HepG2 (cell line): ENCODE measurements around the gene TCOF1. TPM values are rescaled to one million over a fixed set of nuclear protein-coding genes. Genes with fewer than 3 reads are reported as not detected.

ENCODE experiments used
- GTF2F1 ChIP-seq: fragments of 150-350 bp; IDR thresholded peaks from 2 replicates; pipeline ENCODE4 v1.6.1; 2014; ENCODE audit warnings: low read length
- GTF3A ChIP-seq: sonication (generic); formaldehyde crosslinking; conservative IDR thresholded peaks from 2 replicates; pipeline ENCODE4 v1.4.0; 2020; ENCODE audit warnings: mild to moderate bottlenecking, missing genetic modification reagents
- KLF11 ChIP-seq: IDR thresholded peaks from 2 replicates; pipeline ENCODE4 v1.6.1; 2016; ENCODE audit warnings: missing compliant biosample characterization
- ONECUT2 ChIP-seq: sonication (generic); formaldehyde crosslinking; IDR thresholded peaks from 2 replicates; pipeline ENCODE4 v1.4.0; 2020; ENCODE audit warnings: missing genetic modification reagents
- SALL2 ChIP-seq: sonication (generic); formaldehyde crosslinking; IDR thresholded peaks from 2 replicates; pipeline ENCODE4 v1.8.1; 2023; ENCODE audit warnings: mild to moderate bottlenecking, missing genetic modification reagents, inconsistent platforms
- ZNF747 ChIP-seq: sonication (generic); formaldehyde crosslinking; IDR thresholded peaks from 2 replicates; pipeline ENCODE4 v1.8.1; 2023; ENCODE audit warnings: missing genetic modification reagents, mild to moderate bottlenecking, borderline replicate concordance
- polyA plus RNA-seq, 8 experiments: library from polyadenylated mRNA; depleted of rRNA in 3 of 8; stranded (reverse) in 7 of 8; unstranded in 1 of 8; fragments of >200 nt; fragmentation: Illumina TruSeq in 4 of 8; extraction: Trizol in 4 of 8; gene quantifications; 2 replicates each; pipeline versions ENCODE4 v1.2.1 to v1.2.3, GENCODE V29; 2011 to 2016; ENCODE audit warnings: low read depth in 4 of 8, missing spikeins in 1 of 8, mixed read lengths in 1 of 8; ENCODE audit not compliant: insufficient read depth in 1 of 8
- total RNA-seq, 5 experiments: library from RNA; depleted of rRNA; stranded (reverse); fragments of >200 nt; fragmentation: Illumina TruSeq; extraction: Trizol; gene quantifications; 2 replicates each; pipeline ENCODE4 v1.2.3, GENCODE V29; 2016; ENCODE audit warnings: low read depth in 1 of 5
- TF ChIP-seq, protein P1 (sequence below): sonication (generic); formaldehyde crosslinking; IDR thresholded peaks from 2 replicates; pipeline ENCODE4 v1.4.0; 2020; ENCODE audit warnings: missing genetic modification reagents, borderline replicate concordance
- TF ChIP-seq, protein P2 (sequence below): IDR thresholded peaks from 2 replicates; pipeline ENCODE4 v1.6.1; 2016; ENCODE audit warnings: control low read depth
- TF ChIP-seq, protein P3 (sequence below): sonication (generic); formaldehyde crosslinking; IDR thresholded peaks from 2 replicates; pipeline ENCODE4 v1.5.0; 2020; ENCODE audit warnings: mild to moderate bottlenecking, missing genetic modification reagents
- TF ChIP-seq, protein P4 (sequence below): IDR thresholded peaks from 2 replicates; pipeline ENCODE4 v1.6.1; 2016; ENCODE audit warnings: missing genetic modification reagents, missing compliant biosample characterization
- TF ChIP-seq, protein P5 (sequence below): sonication (generic); formaldehyde crosslinking; IDR thresholded peaks from 2 replicates; pipeline ENCODE4 v1.8.0; 2022; ENCODE audit warnings: mild to moderate bottlenecking, missing genetic modification reagents, borderline replicate concordance
- TF ChIP-seq, protein P6 (sequence below): sonication (generic); formaldehyde crosslinking; IDR thresholded peaks from 2 replicates; pipeline ENCODE4 v1.4.0; 2020; ENCODE audit warnings: missing genetic modification reagents
- TF ChIP-seq, protein P7 (sequence below): sonication (generic); formaldehyde crosslinking; IDR thresholded peaks from 2 replicates; pipeline ENCODE4 v1.5.1; 2020; ENCODE audit warnings: missing genetic modification reagents, mild to moderate bottlenecking, borderline replicate concordance

The TCOF1 gene
- total and polyA plus RNA-seq, 2 of the 13 experiments (the other 11 are each of a cell fraction or from before 2014, with no cell fraction given), result 10.1 to 41.6 TPM

DNA sequence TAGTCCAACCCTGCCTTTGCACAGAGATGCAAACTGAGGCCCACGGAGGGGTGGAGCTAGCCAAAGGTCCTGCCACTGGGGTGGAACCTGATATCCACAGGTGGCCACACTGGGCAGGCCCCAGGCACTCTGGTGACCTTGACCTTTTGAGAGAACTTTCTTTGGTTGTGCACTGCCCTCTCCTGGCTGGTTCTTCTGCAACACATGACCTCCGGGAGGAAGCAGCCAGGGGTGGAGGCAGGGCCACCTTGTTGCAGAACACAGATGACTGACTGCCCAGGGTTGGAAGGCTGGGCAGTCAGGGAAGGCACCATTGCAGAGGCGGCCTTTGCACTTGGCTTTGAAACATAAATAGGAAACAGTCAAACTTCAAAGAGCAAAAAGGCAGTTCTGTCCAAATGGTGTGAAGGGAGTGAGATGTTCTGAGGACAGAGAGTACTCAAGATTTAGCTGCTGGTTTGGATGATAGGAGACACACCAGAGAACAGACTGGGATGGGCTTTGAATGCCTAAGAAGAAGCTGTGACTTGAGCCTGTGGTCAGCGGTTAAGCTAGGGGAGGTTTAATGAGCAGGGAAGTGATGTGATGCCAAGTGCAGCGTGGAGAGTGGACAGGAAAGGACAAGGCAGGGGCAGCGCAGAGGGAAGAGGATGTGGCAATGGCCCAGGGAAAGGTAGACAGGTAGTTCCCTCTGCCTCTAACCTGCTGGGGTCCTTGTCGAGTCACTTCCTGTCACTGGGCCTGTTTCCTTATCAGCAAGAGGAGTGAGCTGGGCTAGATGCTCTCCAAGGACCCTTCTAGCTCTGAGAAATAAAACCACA, 6.8 kb upstream of the TCOF1 start (continued):
- TF ChIP-seq, protein P1, sequence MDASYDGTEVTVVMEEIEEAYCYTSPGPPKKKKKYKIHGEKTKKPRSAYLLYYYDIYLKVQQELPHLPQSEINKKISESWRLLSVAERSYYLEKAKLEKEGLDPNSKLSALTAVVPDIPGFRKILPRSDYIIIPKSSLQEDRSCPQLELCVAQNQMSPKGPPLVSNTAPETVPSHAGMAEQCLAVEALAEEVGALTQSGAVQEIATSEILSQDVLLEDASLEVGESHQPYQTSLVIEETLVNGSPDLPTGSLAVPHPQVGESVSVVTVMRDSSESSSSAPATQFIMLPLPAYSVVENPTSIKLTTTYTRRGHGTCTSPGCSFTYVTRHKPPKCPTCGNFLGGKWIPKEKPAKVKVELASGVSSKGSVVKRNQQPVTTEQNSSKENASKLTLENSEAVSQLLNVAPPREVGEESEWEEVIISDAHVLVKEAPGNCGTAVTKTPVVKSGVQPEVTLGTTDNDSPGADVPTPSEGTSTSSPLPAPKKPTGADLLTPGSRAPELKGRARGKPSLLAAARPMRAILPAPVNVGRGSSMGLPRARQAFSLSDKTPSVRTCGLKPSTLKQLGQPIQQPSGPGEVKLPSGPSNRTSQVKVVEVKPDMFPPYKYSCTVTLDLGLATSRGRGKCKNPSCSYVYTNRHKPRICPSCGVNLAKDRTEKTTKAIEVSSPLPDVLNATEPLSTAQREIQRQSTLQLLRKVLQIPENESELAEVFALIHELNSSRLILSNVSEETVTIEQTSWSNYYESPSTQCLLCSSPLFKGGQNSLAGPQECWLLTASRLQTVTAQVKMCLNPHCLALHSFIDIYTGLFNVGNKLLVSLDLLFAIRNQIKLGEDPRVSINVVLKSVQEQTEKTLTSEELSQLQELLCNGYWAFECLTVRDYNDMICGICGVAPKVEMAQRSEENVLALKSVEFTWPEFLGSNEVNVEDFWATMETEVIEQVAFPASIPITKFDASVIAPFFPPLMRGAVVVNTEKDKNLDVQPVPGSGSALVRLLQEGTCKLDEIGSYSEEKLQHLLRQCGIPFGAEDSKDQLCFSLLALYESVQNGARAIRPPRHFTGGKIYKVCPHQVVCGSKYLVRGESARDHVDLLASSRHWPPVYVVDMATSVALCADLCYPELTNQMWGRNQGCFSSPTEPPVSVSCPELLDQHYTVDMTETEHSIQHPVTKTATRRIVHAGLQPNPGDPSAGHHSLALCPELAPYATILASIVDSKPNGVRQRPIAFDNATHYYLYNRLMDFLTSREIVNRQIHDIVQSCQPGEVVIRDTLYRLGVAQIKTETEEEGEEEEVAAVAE (CRISPR knock-in tag), result peak; percentile 53; the same call in 1 of the 2 replicates
- peak; percentile 42; the same call in 1 of the 2 replicates for TF ChIP-seq KLF11 (CRISPR knock-in tag)
- TF ChIP-seq, protein P2, sequence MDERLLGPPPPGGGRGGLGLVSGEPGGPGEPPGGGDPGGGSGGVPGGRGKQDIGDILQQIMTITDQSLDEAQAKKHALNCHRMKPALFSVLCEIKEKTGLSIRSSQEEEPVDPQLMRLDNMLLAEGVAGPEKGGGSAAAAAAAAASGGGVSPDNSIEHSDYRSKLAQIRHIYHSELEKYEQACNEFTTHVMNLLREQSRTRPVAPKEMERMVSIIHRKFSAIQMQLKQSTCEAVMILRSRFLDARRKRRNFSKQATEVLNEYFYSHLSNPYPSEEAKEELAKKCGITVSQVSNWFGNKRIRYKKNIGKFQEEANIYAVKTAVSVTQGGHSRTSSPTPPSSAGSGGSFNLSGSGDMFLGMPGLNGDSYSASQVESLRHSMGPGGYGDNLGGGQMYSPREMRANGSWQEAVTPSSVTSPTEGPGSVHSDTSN (CRISPR knock-in tag), result peak; percentile 70
- TF ChIP-seq, protein P3, sequence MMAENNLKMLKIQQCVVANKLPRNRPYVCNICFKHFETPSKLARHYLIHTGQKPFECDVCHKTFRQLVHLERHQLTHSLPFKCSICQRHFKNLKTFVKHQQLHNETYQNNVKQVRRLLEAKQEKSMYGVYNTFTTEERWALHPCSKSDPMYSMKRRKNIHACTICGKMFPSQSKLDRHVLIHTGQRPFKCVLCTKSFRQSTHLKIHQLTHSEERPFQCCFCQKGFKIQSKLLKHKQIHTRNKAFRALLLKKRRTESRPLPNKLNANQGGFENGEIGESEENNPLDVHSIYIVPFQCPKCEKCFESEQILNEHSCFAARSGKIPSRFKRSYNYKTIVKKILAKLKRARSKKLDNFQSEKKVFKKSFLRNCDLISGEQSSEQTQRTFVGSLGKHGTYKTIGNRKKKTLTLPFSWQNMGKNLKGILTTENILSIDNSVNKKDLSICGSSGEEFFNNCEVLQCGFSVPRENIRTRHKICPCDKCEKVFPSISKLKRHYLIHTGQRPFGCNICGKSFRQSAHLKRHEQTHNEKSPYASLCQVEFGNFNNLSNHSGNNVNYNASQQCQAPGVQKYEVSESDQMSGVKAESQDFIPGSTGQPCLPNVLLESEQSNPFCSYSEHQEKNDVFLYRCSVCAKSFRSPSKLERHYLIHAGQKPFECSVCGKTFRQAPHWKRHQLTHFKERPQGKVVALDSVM (CRISPR knock-in tag), result peak; percentile 48; the same call in 1 of the 2 replicates
- TF ChIP-seq, protein P4, sequence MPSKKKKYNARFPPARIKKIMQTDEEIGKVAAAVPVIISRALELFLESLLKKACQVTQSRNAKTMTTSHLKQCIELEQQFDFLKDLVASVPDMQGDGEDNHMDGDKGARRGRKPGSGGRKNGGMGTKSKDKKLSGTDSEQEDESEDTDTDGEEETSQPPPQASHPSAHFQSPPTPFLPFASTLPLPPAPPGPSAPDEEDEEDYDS (CRISPR knock-in tag), result peak; percentile 58
- TF ChIP-seq, protein P5, sequence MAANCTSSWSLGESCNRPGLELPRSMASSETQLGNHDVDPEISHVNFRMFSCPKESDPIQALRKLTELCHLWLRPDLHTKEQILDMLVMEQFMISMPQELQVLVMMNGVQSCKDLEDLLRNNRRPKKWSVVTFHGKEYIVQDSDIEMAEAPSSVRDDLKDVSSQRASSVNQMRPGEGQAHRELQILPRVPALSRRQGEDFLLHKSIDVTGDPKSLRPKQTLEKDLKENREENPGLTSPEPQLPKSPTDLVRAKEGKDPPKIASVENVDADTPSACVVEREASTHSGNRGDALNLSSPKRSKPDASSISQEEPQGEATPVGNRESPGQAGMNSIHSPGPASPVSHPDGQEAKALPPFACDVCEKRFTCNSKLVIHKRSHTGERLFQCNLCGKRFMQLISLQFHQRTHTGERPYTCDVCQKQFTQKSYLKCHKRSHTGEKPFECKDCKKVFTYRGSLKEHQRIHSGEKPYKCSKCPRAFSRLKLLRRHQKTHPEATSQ (CRISPR knock-in tag), result no peak
- no peak for TF ChIP-seq ZNF747 (CRISPR knock-in tag)
- 0 out of 2 replicates have a peak, but pooled peaks have one; percentile 71 for TF ChIP-seq GTF3A (CRISPR knock-in tag)
- 0 out of 2 replicates have a peak, but pooled peaks have one; percentile 67 for TF ChIP-seq SALL2 (CRISPR knock-in tag)
- no peak for TF ChIP-seq GTF2F1
- TF ChIP-seq, protein P6, sequence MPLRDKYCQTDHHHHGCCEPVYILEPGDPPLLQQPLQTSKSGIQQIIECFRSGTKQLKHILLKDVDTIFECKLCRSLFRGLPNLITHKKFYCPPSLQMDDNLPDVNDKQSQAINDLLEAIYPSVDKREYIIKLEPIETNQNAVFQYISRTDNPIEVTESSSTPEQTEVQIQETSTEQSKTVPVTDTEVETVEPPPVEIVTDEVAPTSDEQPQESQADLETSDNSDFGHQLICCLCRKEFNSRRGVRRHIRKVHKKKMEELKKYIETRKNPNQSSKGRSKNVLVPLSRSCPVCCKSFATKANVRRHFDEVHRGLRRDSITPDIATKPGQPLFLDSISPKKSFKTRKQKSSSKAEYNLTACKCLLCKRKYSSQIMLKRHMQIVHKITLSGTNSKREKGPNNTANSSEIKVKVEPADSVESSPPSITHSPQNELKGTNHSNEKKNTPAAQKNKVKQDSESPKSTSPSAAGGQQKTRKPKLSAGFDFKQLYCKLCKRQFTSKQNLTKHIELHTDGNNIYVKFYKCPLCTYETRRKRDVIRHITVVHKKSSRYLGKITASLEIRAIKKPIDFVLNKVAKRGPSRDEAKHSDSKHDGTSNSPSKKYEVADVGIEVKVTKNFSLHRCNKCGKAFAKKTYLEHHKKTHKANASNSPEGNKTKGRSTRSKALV (CRISPR knock-in tag), result peak; percentile 61; the same call in 1 of the 2 replicates
- no peak for TF ChIP-seq ONECUT2 (CRISPR knock-in tag)
- TF ChIP-seq, protein P7, sequence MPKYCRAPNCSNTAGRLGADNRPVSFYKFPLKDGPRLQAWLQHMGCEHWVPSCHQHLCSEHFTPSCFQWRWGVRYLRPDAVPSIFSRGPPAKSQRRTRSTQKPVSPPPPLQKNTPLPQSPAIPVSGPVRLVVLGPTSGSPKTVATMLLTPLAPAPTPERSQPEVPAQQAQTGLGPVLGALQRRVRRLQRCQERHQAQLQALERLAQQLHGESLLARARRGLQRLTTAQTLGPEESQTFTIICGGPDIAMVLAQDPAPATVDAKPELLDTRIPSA (CRISPR knock-in tag), result no peak; the same call in 1 of the 2 replicates
